HG03039 (cell line): ENCODE data around the gene NCS1.

Experiments used
- ATAC-seq: cut with Tn5 transposase; IDR thresholded peaks from one replicate; pipeline ENCODE4 v1.9.1; 2021; ENCODE audit warnings: mild to moderate bottlenecking, moderate library complexity; ENCODE audit not compliant: unreplicated experiment

The NCS1 gene

GRCh38 chr9:130172161-130172857 lies at the start of gene NCS1:
Gene NCS1 (plus strand): TSS chr9:130172404. CDS start chr9:130172664, 260 bp downstream.
- no peak for ATAC-seq

DNA sequence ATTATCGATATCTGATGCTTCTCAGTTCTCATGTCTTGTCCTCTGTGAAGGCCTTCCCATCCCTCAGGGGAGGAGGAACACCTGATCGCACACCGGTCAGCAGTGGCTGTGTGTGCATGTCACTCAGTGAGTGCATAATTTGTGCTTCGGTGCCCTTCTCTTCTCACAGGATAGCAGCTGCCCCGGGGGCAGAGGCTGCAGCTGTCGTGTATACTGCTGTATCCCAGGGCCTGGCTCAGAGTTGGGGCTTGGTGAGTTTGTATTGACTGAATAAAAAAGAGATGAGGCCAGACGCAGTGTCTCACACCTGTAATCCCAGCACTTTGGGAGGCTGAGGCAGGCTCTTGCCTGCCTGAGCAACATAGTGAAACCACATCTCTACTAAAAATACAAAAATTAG lies 49.7 kb upstream of the NCS1 start:
- no peak for ATAC-seq

- no peak for ATAC-seq
Measured at GRCh38 chr9:130124085-130124860, 47.9 kb upstream of the NCS1 start.

- no peak for ATAC-seq
Measured at GRCh38 chr9:130126721-130127433, 45.3 kb upstream of the NCS1 start.

- ATAC-seq = no peak
Measured at GRCh38 chr9:130128251-130128650, 44.0 kb upstream of the NCS1 start.

DNA sequence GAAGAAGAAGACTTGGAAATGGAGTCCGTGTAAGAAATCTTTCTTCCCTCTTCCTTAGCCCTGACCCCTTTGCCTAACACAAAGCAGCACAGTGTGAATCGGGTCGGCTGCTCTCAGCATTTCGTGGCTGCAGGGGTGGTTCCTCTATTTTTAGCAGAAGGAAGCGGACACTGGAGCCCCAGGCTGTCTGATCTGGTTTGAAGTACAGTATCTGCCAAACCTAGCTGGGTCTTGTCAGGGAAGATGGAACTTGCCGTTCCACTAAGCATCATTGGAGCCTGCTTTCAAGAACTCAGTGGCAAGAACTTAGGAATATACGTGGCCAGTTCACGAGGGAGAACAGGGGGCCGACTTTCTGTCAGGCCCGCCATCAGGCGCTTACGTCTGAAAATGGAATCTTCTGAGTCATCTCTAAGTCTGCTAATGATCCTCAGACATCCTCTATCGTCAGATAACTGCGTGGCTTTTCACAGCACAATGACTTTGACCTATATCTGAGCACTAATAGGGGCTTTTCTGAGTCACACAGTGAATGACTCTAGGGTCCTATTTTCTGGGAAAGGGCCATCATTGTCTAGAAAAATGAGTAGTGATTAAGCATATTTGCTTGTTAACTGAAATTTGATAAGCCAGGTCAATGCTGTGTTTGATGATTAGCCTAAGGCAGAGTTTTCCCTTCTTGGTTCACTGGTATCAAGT lies 43.3 kb upstream of the NCS1 start:
- ATAC-seq = no peak

- ATAC-seq = no peak
Measured at GRCh38 chr9:130129432-130130061, 42.7 kb upstream of the NCS1 start.

DNA sequence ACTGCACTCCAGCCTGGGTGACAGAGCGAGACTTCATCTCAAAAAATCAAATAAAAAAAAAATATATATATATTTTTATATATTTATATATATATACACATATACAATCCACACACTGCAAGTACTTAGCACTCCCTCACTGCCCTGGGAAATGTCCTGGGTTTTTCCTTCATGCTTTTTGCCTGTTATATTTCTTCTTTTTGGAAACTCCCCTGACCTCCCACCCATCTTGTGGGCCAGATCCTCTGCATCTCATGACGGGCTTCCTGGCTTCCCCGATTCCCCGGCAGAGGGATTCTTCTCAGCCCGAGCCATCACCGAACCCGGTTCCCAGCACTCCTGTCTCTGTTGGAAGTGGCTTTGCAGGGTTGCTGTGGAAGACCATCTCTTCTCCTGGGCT lies 39.5 kb upstream of the NCS1 start:
- ATAC-seq = no peak

GRCh38 chr9:130137081-130137640 lies 35.0 kb upstream of the NCS1 start:
- no peak for ATAC-seq

DNA sequence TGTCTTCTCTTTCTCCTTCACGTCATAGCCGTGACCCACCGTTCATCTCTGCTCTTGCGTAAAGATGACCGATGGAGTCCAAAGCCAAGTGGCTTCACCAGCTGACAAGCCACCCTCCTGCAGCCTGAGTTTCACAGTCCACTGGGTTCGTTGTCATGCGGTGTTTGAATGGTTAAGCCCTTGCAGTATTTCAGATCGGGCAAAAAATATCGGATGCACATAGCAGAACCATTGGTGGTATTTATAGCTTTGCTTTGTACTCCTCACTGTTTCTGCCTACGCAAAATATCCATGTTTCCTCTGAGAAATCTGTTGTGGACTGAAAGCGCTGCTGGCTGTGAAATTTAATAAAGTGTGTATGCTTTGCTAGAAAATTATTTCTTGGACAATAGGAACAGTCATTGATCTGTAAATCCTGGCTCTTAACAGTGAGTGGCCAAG lies 34.5 kb upstream of the NCS1 start:
- no peak for ATAC-seq

- no peak for ATAC-seq
Measured at GRCh38 chr9:130138171-130138653, 34.0 kb upstream of the NCS1 start.

DNA sequence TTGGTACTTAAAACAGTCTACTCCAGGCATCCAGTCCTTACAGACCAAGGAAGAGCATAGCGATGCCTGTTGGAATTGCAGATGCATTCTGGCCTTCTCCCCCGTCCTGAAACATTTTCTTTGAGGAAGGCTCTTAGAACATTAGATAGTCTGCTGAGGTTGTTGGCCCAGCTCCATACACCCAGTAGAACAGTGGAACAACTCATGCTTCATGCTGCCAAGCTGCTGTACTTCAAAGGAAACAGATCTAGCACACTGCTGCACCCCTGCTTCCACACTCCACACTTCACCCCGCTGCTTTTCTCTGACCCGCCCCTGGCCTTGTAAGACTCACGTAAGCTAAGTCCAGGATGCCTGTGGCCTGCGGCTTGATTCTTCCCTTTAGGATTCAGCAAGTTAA lies 33.4 kb upstream of the NCS1 start:
- no peak for ATAC-seq

DNA sequence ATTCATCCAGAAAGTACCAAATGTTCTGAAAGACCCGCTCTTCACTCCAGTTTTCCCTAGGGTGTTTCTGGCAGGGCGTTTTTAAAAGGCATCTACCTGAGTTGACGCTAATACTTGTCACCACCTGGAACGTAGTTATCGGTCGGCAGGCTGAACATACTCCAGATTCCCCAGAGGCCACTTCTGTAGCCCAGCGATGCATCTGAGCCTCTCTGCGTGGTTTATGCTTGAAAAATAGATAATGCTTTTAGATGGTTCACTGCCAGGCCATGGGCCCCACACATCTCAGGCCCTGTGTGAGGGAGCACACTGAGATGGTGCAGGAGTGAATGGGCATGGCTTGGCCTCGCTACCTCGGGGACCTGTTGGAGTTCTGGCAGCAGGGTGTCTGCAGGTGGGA lies 33.0 kb upstream of the NCS1 start:
- ATAC-seq = no peak

GRCh38 chr9:130140706-130141105 lies 31.5 kb upstream of the NCS1 start:
- ATAC-seq = no peak

DNA sequence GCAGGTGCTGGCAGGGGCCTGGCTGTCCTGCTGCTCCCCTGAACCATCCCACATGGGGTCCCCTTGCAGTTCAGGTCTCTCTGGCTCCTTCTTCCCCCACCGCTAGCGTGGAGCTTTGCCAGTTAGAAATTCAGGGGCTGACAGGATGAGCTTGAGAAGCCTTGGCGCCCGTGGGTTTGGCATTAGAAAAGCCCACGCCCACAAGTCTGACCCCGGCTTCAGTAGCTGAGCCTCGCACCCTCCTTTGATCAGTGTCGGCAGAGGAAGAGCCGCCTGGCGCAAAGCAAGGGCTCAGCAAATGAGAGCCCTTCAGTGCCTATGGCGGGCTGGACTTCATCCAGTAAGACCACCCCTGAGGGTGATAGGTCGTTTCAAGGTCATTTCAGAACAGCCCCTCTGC lies 30.1 kb upstream of the NCS1 start:
- no peak for ATAC-seq

- ATAC-seq = no peak
Measured at GRCh38 chr9:130142641-130143040, 29.6 kb upstream of the NCS1 start.

- ATAC-seq = no peak
Measured at GRCh38 chr9:130143279-130143893, 28.8 kb upstream of the NCS1 start.

DNA sequence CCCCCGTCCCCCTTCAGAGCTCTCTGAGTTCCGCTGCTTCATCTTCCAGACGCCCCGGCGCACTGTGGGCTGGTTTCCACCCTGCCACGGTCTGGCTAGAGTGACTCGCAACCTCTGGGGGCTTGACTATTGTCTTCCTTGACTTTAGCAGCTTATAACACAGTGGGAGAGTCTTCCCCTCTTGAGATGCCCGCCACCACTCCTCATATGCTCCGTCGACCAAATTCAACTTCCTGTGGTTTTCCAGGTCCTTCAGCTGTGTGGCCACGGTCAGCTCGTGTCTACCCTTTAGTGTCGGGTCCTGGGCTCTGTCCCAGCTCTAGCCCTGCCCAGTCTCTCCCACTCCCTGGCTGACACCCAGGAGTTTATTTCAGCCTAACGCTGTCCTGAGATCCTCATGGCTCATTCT lies 28.2 kb upstream of the NCS1 start:
- no peak for ATAC-seq

GRCh38 chr9:130144703-130145102 lies 27.5 kb upstream of the NCS1 start:
- ATAC-seq = no peak

DNA sequence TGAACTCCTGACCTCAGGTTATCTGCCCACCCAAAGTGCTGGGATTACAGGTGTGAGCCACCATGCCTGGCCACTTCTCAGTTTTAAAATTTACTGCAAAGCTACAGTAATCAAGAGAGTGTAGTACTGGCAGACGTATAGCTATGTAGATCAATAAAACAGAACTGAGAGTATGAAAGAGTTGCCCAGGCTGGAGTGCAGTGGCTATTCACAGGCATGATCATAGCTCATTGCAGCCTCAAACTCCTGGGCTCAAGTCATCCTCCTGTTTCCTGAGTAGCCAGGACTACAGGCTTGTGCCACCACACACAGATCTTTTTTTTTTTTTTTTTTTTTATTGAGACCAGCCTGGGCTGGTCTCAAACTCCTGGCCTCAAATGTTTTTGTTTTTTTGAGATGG lies 26.5 kb upstream of the NCS1 start:
- ATAC-seq = no peak
